ENCODE results near the gene SMARCA2.

The SMARCA2 gene

GRCh38 chr9:2023042-2023441 lies 7.9 kb downstream of the SMARCA2 start:
- TF ChIP-seq ZBTB7A (IDR thresholded peaks at IDR 0.05; ENCODE audit: low read depth) (no peak), USF1 (IDR thresholded peaks at IDR 0.05) (no peak), TAF1 (IDR thresholded peaks at IDR 0.05; ENCODE audit: low read depth) (no peak), EP300 (IDR thresholded peaks at IDR 0.05; ENCODE audit: borderline replicate concordance) (no peak), FOXM1 (IDR thresholded peaks at IDR 0.05; ENCODE audit: borderline replicate concordance, low read depth) (no peak), TCF12 (IDR thresholded peaks at IDR 0.05; ENCODE audit: low read depth) (no peak), NFIC (IDR thresholded peaks at IDR 0.05) (no peak), REST (IDR thresholded peaks at IDR 0.05; ENCODE audit: low read depth) (no peak), CEBPB (IDR thresholded peaks at IDR 0.05) (no peak), EGR1 (IDR thresholded peaks at IDR 0.05) (no peak), TEAD4 (IDR thresholded peaks at IDR 0.05) (no peak), YY1 (IDR thresholded peaks at IDR 0.05; ENCODE audit: low read depth) (no peak)

GRCh38 chr9:2023532-2023931 lies 8.4 kb downstream of the SMARCA2 start:
- TF ChIP-seq RAD21 (IDR thresholded peaks at IDR 0.05; ENCODE audit: low read depth), result no peak
- TF ChIP-seq ZBTB7A (IDR thresholded peaks at IDR 0.05; ENCODE audit: low read depth), result no peak
- no peak for TF ChIP-seq REST (IDR thresholded peaks at IDR 0.05; ENCODE audit: low read depth)
- no peak for TF ChIP-seq TCF12 (IDR thresholded peaks at IDR 0.05; ENCODE audit: low read depth)
- no peak for TF ChIP-seq FOXM1 (IDR thresholded peaks at IDR 0.05; ENCODE audit: borderline replicate concordance, low read depth)
- TF ChIP-seq TEAD4 (IDR thresholded peaks at IDR 0.05), result no peak
- TF ChIP-seq CEBPB (IDR thresholded peaks at IDR 0.05), result no peak
- no peak for TF ChIP-seq EGR1 (IDR thresholded peaks at IDR 0.05)
- TF ChIP-seq CREB1 (IDR thresholded peaks at IDR 0.05; ENCODE audit: low read depth), result no peak
- TF ChIP-seq NFIC (IDR thresholded peaks at IDR 0.05), result no peak
- no peak for TF ChIP-seq EP300 (IDR thresholded peaks at IDR 0.05; ENCODE audit: borderline replicate concordance)
- TF ChIP-seq YY1 (IDR thresholded peaks at IDR 0.05; ENCODE audit: low read depth), result no peak
- no peak for TF ChIP-seq USF1 (IDR thresholded peaks at IDR 0.05)
- no peak for TF ChIP-seq TAF1 (IDR thresholded peaks at IDR 0.05; ENCODE audit: low read depth)
- TF ChIP-seq MAX (IDR thresholded peaks at IDR 0.05), result no peak

GRCh38 chr9:2024888-2025782 lies 10.0 kb downstream of the SMARCA2 start:
- no peak for TF ChIP-seq CREB1 (IDR thresholded peaks at IDR 0.05; ENCODE audit: low read depth)
- no peak for TF ChIP-seq YY1 (IDR thresholded peaks at IDR 0.05; ENCODE audit: low read depth)
- TF ChIP-seq EP300 (IDR thresholded peaks at IDR 0.05; ENCODE audit: borderline replicate concordance), result no peak
- no peak for TF ChIP-seq TEAD4 (IDR thresholded peaks at IDR 0.05)
- no peak for TF ChIP-seq REST (IDR thresholded peaks at IDR 0.05; ENCODE audit: low read depth)
- no peak for TF ChIP-seq USF1 (IDR thresholded peaks at IDR 0.05)
- TF ChIP-seq ZBTB7A (IDR thresholded peaks at IDR 0.05; ENCODE audit: low read depth), result no peak
- no peak for TF ChIP-seq TCF12 (IDR thresholded peaks at IDR 0.05; ENCODE audit: low read depth)
- TF ChIP-seq NFIC (IDR thresholded peaks at IDR 0.05), result no peak
- no peak for TF ChIP-seq EGR1 (IDR thresholded peaks at IDR 0.05)
- no peak for TF ChIP-seq FOXM1 (IDR thresholded peaks at IDR 0.05; ENCODE audit: borderline replicate concordance, low read depth)
- TF ChIP-seq CEBPB (IDR thresholded peaks at IDR 0.05), result no peak
- TF ChIP-seq MAX (IDR thresholded peaks at IDR 0.05), result no peak
- no peak for TF ChIP-seq TAF1 (IDR thresholded peaks at IDR 0.05; ENCODE audit: low read depth)
- no peak for TF ChIP-seq RAD21 (IDR thresholded peaks at IDR 0.05; ENCODE audit: low read depth)

Measured in Ishikawa (cell line).